ENCODE measurements around the gene USP21.

DNA sequence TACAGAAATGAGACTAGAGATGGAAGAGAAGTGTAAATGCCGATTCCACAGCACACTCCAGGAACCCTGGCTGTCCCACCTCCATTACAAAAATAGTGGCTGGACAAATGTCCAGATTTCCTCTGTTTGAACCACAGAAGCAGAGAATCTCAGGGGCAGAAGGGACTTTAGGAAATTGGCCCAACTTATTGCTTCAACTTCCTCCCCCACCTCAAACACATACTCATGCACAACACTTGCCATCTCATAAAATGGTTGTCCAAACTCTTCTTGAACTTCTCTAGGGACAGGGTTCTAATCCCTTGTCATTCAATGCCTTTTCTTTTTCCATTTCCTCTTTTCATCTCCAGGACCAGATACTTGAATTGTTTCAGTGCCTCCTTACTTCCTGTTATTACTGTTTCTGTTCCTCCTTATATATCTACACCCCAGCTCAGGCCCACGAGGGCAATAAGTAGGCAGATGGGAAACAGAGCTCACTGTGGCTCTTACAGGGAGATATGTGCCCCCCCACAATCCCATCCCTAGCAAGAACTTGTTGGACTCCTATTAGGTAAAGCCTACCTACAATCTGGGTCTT lies 26.5 kb downstream of the USP21 start:
- TF ChIP-seq SIX5 (IDR thresholded peaks at IDR 0.05; ENCODE audit: borderline replicate concordance in 1 of 2, insufficient read depth in 1 of 2, low read depth in 1 of 2, low read length in 2 of 2): no peak
- TF ChIP-seq POLR3A (IDR thresholded peaks at IDR 0.05; ENCODE audit: borderline replicate concordance, extremely low read depth, insufficient read depth, insufficient read length): no peak
- no peak for TF ChIP-seq MTF1 (CRISPR knock-in tag; IDR thresholded peaks at IDR 0.05; ENCODE audit: borderline replicate concordance)
- TF ChIP-seq, protein P1, sequence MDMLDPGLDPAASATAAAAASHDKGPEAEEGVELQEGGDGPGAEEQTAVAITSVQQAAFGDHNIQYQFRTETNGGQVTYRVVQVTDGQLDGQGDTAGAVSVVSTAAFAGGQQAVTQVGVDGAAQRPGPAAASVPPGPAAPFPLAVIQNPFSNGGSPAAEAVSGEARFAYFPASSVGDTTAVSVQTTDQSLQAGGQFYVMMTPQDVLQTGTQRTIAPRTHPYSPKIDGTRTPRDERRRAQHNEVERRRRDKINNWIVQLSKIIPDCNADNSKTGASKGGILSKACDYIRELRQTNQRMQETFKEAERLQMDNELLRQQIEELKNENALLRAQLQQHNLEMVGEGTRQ (CRISPR knock-in tag; IDR thresholded peaks at IDR 0.05): no peak
